PC-9 (cell line): ENCODE measurements around the gene USP13. TPM values are rescaled to one million over a fixed set of nuclear protein-coding genes. Genes with fewer than 3 reads are reported as not detected.

ENCODE experiments used
- BruUV-seq: library from RNA; stranded (reverse); fragments of 400-500 nt; replicated peaks from 2 replicates; lab custom pipeline; 2021; lab: Mats Ljungman, UMichigan
- CTCF ChIA-PET: fragments of 300-600 bp; sonication (Branson Sonifier 250); formaldehyde crosslinking; loops from one replicate; lab custom pipeline; 2022; ENCODE audit warnings: antibody characterized with exemption; lab: Charles Lee
- POLR2A ChIA-PET: fragments of 300-600 bp; sonication (Branson Sonifier 250); formaldehyde crosslinking; loops from one replicate; lab custom pipeline; 2022; ENCODE audit warnings: antibody characterized with exemption; ENCODE audit not compliant: unreplicated experiment; lab: Charles Lee
- DNase-seq, 2 experiments: peaks; one replicate each; pipeline versions ENCODE4 v3.0.0 to v3.0.0-alpha.2; 2015 to 2022; ENCODE audit warnings: mixed read lengths in 1 of 2
- H2AFZ ChIP-seq: fragments of 200-600 bp; sonication (generic); 2 replicates; pipeline ENCODE4 v1.8.1; 2017; ENCODE audit warnings: antibody characterized with exemption
- H3F3A ChIP-seq: fragments of 200-600 bp; sonication (generic); 2 replicates; pipeline ENCODE4 v1.8.1; 2017; ENCODE audit warnings: antibody characterized with exemption, mild to moderate bottlenecking, low read depth; ENCODE audit not compliant: insufficient read depth
- H3K27ac ChIP-seq: fragments of 200-600 bp; sonication (generic); 2 replicates; pipeline ENCODE4 v1.6.1; 2016; ENCODE audit warnings: mixed run types
- H3K27me3 ChIP-seq: fragments of 200-600 bp; sonication (generic); 2 replicates; pipeline ENCODE4 v1.6.1; 2016; ENCODE audit warnings: low read depth, mixed run types; ENCODE audit not compliant: insufficient read depth
- H3K36me3 ChIP-seq: fragments of 200-600 bp; sonication (generic); 2 replicates; pipeline ENCODE4 v1.6.1; 2016; ENCODE audit warnings: low read depth, mixed run types
- H3K4me1 ChIP-seq: fragments of 200-600 bp; sonication (generic); replicated peaks from 2 replicates; pipeline ENCODE4 v1.6.1; 2016; ENCODE audit warnings: mixed run types; ENCODE audit not compliant: insufficient read depth
- H3K4me2 ChIP-seq: fragments of 200-600 bp; sonication (generic); 2 replicates; pipeline ENCODE4 v1.6.1; 2017; ENCODE audit warnings: mixed run types
- H3K4me3 ChIP-seq: fragments of 200-600 bp; sonication (generic); 2 replicates; pipeline ENCODE4 v1.6.1; 2016; ENCODE audit warnings: mixed run types
- H3K79me2 ChIP-seq: fragments of 200-600 bp; sonication (generic); 2 replicates; pipeline ENCODE4 v1.6.1; 2017; ENCODE audit warnings: low read depth, mixed run types
- H3K9me2 ChIP-seq: fragments of 200-600 bp; sonication (generic); 2 replicates; pipeline ENCODE4 v1.8.1; 2017; ENCODE audit warnings: mild to moderate bottlenecking; ENCODE audit not compliant: insufficient read depth
- H3K9me3 ChIP-seq: fragments of 200-600 bp; sonication (generic); 2 replicates; pipeline ENCODE4 v1.8.1; 2016; ENCODE audit warnings: low read depth; ENCODE audit not compliant: insufficient read depth
- H4K20me1 ChIP-seq: fragments of 200-600 bp; sonication (generic); 2 replicates; pipeline ENCODE4 v1.8.1; 2017; ENCODE audit not compliant: insufficient read depth
- CTCF ChIP-seq: fragments of 200-600 bp; sonication (generic); conservative IDR thresholded peaks from 2 replicates; pipeline ENCODE4 v1.6.1; 2017; ENCODE audit warnings: mixed run types, antibody characterized with exemption, mild to moderate bottlenecking, moderate library complexity
- EZH2 ChIP-seq: fragments of 200-600 bp; sonication (generic); IDR thresholded peaks from 2 replicates; pipeline ENCODE4 v1.8.0; 2017; ENCODE audit warnings: antibody characterized with exemption, low read depth
- intact Hi-C: fragments of 100-400 bp; cut with micrococcal nuclease; formaldehyde crosslinking; loops from one replicate; pipeline ENCODE4 v1.10.0; 2022; ENCODE audit not compliant: unreplicated experiment
- total RNA-seq: library from RNA; stranded (reverse); gene quantifications from 2 replicates; pipeline ENCODE4 v1.2.3, GENCODE V29; 2021

The USP13 gene
- total RNA-seq, 1 experiment from 2014 or later = 24.7 TPM

GRCh38 chr3:179738998-179739397, 86.2 kb downstream of the USP13 start:
- H3K79me2 ChIP-seq = no peaks in the 10 kb centered on the region; the same call in 1 of the 2 replicates
- no peak overlapping the region for H3K4me3 ChIP-seq
- no peak for TF ChIP-seq CTCF
- no peak for TF ChIP-seq EZH2
- H3K4me1 ChIP-seq = peaks cover 16% of the 10 kb centered on the region
- no peaks in the 10 kb centered on the region for H3F3A ChIP-seq
- intact Hi-C loops = no loop called here
- H3K27me3 ChIP-seq = no peaks in the 10 kb centered on the region
- POLR2A ChIA-PET = no interaction called here
- H2AFZ ChIP-seq = no peak overlapping the region
- DNase-seq = no peak
- no peak overlapping the region for H3K27ac ChIP-seq
- H3K36me3 ChIP-seq = peaks cover 9% of the 10 kb centered on the region; the same call in 1 of the 2 replicates
- no peaks in the 10 kb centered on the region for H4K20me1 ChIP-seq
- H3K9me3 ChIP-seq = no peaks in the 10 kb centered on the region
- CTCF ChIA-PET = no interaction called here
- H3K4me2 ChIP-seq = no peak overlapping the region
- no TSS peak for BruUV-seq
- no peaks in the 10 kb centered on the region for H3K9me2 ChIP-seq

GRCh38 chr3:179739816-179740594, 87.2 kb downstream of the USP13 start:
- H3K4me2 ChIP-seq = no peak overlapping the region
- DNase-seq = no peak
- H3K4me3 ChIP-seq = no peak overlapping the region
- H2AFZ ChIP-seq = no peak overlapping the region
- no peak overlapping the region for H3K27ac ChIP-seq
- H3K27me3 ChIP-seq = no peaks in the 10 kb centered on the region
- ChIA-PET CTCF (no interaction called here), POLR2A (no interaction called here)
- H3K9me3 ChIP-seq = no peaks in the 10 kb centered on the region
- H3F3A ChIP-seq = no peaks in the 10 kb centered on the region
- TF ChIP-seq EZH2 (no peak), CTCF (no peak)
- no peaks in the 10 kb centered on the region for H3K79me2 ChIP-seq
- BruUV-seq = no TSS peak
- peaks cover 6% of the 10 kb centered on the region for H3K4me1 ChIP-seq
- H4K20me1 ChIP-seq = no peaks in the 10 kb centered on the region
- intact Hi-C loops = no loop called here
- H3K9me2 ChIP-seq = no peaks in the 10 kb centered on the region
- peaks cover 3% of the 10 kb centered on the region; the same call in 1 of the 2 replicates for H3K36me3 ChIP-seq

GRCh38 chr3:179743913-179744312, 91.1 kb downstream of the USP13 start:
- POLR2A ChIA-PET = interaction anchor here (0.6 kb wide), 1 partner anchor 894 kb away, joined by 3 read pairs; no protein-coding TSS in a partner anchor
- no peaks in the 10 kb centered on the region for H3K27me3 ChIP-seq

More at GRCh38 chr3:179743913-179744312, 91.1 kb downstream of the USP13 start:
- no TSS peak for BruUV-seq
- Histone ChIP-seq H4K20me1 (no peaks in the 10 kb centered on the region), H3K4me1 (no peaks in the 10 kb centered on the region), H3K4me2 (no peak overlapping the region), H3K4me3 (no peak overlapping the region), H3K36me3 (peaks cover 3% of the 10 kb centered on the region; the same call in 1 of the 2 replicates), H3K79me2 (no peaks in the 10 kb centered on the region), H3F3A (no peaks in the 10 kb centered on the region), H3K9me3 (no peaks in the 10 kb centered on the region), H3K9me2 (no peaks in the 10 kb centered on the region), H2AFZ (no peak overlapping the region), H3K27ac (no peak overlapping the region)
- TF ChIP-seq EZH2 (no peak), CTCF (no peak)
- intact Hi-C loops = no loop called here
- no peak for DNase-seq
- CTCF ChIA-PET = no interaction called here
